ENCODE data around the gene ACSL3. TPM values are rescaled to one million over a fixed set of nuclear protein-coding genes. Genes with fewer than 3 reads are reported as not detected.

Gene ACSL3
- total and polyA plus RNA-seq, 2 donors (not counting 3 experiments of a cell fraction or from before 2014, with no cell fraction given) = 58.7 to 139 TPM

DNA sequence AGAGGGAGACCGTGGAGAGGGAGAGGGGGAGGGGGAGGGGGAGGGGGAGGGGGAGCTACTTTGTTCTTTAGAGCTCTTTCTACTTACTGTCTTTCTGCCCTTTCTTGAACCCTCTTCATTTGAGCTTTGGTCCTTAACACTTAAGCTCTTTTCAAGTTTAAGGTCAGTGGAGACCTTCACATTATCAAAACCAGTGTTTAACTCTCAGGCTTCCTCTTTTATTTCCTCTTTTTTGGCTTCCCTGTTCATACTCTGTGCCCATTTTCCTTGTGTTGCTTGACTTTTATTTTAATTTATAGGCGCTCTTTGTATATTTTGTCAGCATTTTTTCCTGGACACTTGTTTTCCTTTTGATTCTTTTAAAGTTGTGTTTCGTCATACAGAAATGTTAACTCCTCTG is 37.1 kb downstream of the ACSL3 start:
- no peaks in the 10 kb centered on the region for H3K36me3 ChIP-seq (ENCODE audit: control insufficient read depth in 2 of 2, extremely low read depth in 1 of 2, insufficient read depth in 2 of 2, low read length in 2 of 2)
- intact Hi-C loops (cut with micrococcal nuclease) = no loop called here
- no peak overlapping the region for H3K27ac ChIP-seq (ENCODE audit: insufficient read depth, low read depth, low read length)
- no peak overlapping the region for H3K4me3 ChIP-seq (replicated peaks in 1 of 3; ENCODE audit: insufficient read depth in 1 of 3, low read depth in 1 of 3, low read length in 3 of 3)
- no peak overlapping the region for H3K9ac ChIP-seq (replicated peaks; ENCODE audit: extremely low read depth, insufficient read depth, low read length)
- ChIA-PET POLR2A (no interaction called here), CTCF (no interaction called here)
- dilution Hi-C loops (cut with MboI; ENCODE audit: extremely low pct_ligation_motif_present, low sequenced_read_pairs) = no loop called here
- no peaks in the 10 kb centered on the region for H3K27me3 ChIP-seq (ENCODE audit: control insufficient read depth in 2 of 2, insufficient read depth in 2 of 2, low read length in 2 of 2)
- no peaks in the 10 kb centered on the region for H3K9me3 ChIP-seq (replicated peaks; ENCODE audit: control insufficient read depth, insufficient read depth, low read length)
- H3K4me1 ChIP-seq (ENCODE audit: control insufficient read depth, extremely low read depth, insufficient read depth, low read length) = peaks cover 8% of the 10 kb centered on the region
- H4K20me1 ChIP-seq (replicated peaks; ENCODE audit: control insufficient read depth, extremely low read depth, insufficient read depth, low read length) = peaks cover 7% of the 10 kb centered on the region
- no peak for FAIRE-seq
- H3K9me1 ChIP-seq (replicated peaks; ENCODE audit: control insufficient read depth, extremely low read depth, insufficient read depth, low read length) = peaks cover 3% of the 10 kb centered on the region
- H3K79me2 ChIP-seq (ENCODE audit: control insufficient read depth, insufficient read depth, low read length) = peaks cover 62% of the 10 kb centered on the region
- TF ChIP-seq, protein P1, sequence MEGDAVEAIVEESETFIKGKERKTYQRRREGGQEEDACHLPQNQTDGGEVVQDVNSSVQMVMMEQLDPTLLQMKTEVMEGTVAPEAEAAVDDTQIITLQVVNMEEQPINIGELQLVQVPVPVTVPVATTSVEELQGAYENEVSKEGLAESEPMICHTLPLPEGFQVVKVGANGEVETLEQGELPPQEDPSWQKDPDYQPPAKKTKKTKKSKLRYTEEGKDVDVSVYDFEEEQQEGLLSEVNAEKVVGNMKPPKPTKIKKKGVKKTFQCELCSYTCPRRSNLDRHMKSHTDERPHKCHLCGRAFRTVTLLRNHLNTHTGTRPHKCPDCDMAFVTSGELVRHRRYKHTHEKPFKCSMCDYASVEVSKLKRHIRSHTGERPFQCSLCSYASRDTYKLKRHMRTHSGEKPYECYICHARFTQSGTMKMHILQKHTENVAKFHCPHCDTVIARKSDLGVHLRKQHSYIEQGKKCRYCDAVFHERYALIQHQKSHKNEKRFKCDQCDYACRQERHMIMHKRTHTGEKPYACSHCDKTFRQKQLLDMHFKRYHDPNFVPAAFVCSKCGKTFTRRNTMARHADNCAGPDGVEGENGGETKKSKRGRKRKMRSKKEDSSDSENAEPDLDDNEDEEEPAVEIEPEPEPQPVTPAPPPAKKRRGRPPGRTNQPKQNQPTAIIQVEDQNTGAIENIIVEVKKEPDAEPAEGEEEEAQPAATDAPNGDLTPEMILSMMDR (IDR thresholded peaks at IDR 0.05; ENCODE audit: extremely low read depth in 1 of 2, insufficient read depth in 1 of 2, low read depth in 1 of 2, low read length in 2 of 2) = no peak
- no peak for TF ChIP-seq POLR2AphosphoS5 (IDR thresholded peaks at IDR 0.05; ENCODE audit: insufficient read depth, low read depth, low read length)
- TF ChIP-seq JUN (IDR thresholded peaks at IDR 0.05; ENCODE audit: borderline replicate concordance, insufficient read depth, insufficient read length, low read depth) = no peak
- TF ChIP-seq, protein P2, sequence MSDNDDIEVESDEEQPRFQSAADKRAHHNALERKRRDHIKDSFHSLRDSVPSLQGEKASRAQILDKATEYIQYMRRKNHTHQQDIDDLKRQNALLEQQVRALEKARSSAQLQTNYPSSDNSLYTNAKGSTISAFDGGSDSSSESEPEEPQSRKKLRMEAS (IDR thresholded peaks at IDR 0.05; ENCODE audit: insufficient read depth, insufficient read length) = no peak
- no peak for TF ChIP-seq GATA2 (IDR thresholded peaks at IDR 0.05; ENCODE audit: insufficient read depth, insufficient read length, low read depth, low read length)
- no peak for TF ChIP-seq MYC (IDR thresholded peaks at IDR 0.05; ENCODE audit: low read depth, low read length)
- no peak for TF ChIP-seq FOS (IDR thresholded peaks at IDR 0.05; ENCODE audit: borderline replicate concordance, insufficient read depth, low read length)
- no peak for TF ChIP-seq EZH2 (IDR thresholded peaks at IDR 0.05; ENCODE audit: borderline replicate concordance, low read depth, low read length, severe bottlenecking)
- no peak for TF ChIP-seq POLR2A (IDR thresholded peaks at IDR 0.05; ENCODE audit: low read depth, low read length)
- DNase-seq (ENCODE audit: low read depth, low spot score) = no peak
- BruUV-seq (replicated peaks) = no TSS peak
- H2AFZ ChIP-seq (ENCODE audit: low read depth, low read length) = no peak overlapping the region
- H3K4me2 ChIP-seq (ENCODE audit: insufficient read depth, low read length) = no peak overlapping the region

Data from endothelial cell of umbilical vein (primary cell).